ENCODE measurements around the gene CLPTM1L.
"Not testable (repeated sequence)": the region's sequence is repeated elsewhere in the genome, so short reads cannot be mapped to it uniquely, and the experiment has no call there.

The CLPTM1L gene

DNA sequence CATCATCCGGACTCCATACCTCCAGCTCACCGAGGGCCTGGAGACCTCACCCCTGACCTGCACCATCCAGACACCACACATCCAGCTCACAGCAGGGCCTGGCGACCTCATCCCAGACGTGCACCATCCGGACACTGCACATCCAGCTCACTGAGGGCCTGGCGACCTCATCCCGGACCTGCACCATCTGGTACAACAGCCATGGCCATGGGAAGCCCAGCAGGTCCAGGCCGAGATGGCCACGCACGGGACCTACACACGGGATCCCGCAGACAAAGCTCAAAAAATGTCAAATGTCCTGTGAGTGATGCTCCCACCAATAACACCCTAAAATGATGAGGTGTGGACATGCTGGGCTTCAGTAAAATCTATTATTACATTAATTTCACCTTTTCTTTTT lies 59.8 kb downstream of the CLPTM1L start:
- DNase-seq, result no peak

DNA sequence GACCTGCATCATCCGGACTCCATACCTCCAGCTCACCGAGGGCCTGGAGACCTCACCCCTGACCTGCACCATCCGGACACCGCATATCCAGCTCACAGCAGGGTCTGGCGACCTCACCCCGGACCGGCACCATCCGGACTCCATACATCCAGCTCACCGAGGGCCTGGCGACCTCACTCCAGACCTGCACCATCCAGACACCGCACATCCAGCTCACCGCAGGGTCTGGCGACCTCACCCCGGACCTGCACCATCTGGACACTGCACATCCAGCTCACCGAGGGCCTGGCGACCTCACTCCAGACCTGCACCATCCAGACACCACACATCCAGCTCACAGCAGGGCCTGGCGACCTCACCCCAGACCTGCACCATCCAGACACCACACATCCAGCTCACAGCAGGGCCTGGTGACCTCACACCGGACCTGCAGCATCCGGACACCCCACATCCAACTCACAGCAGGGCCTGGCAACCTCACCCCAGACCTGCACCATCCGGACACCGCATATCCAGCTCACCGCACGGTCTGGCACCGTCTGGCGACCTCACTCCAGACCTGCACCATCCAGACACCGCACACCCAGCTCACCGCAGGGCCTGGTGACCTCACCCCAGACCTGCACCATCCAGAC lies 60.4 kb downstream of the CLPTM1L start:
- DNase-seq, result not testable (repeated sequence)

DNA sequence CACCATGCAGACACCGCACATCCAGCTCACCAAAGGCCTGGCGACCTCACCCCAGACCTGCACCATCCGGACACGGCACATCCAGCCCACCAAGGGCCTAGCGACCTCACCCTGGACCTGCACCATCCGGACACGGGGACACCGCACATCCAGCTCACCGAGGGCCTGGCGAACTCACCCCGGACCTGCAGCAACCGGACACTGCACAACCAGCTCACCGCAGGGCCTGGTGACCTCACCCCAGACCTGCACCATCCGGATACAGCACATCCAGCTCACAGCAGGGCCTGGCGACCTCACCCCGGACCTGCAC lies 61.2 kb downstream of the CLPTM1L start:
- not testable (repeated sequence) for DNase-seq

DNA sequence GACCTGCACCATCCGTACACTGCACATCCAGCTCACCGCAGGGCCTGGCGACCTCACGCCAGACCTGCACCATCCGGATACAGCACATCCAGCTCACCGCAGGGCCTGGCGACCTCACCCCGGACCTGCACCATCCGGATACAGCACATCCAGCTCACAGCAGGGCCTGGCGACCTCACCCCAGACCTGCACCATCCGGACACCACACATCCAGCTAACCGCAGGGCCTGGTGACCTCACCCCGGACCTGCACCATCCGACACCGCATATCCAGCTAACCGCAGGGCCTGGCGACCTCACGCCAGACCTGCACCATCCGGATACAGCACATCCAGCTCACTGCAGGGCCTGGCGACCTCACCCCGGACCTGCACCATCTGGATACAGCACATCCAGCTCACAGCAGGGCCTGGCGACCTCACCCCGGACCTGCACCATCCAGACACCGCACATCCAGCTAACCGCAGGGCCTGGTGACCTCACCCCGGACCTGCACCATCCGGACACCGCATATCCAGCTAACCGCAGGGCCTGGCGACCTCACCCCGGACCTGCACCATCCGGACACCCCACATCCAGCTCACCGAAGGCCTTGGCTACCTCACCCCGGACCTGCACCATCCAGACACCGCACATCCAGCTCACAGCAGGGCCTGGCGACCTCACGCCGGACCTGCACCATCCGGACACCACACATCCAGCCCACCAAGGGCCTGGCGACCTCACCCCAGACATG lies 61.7 kb downstream of the CLPTM1L start:
- not testable (repeated sequence) for DNase-seq

DNA sequence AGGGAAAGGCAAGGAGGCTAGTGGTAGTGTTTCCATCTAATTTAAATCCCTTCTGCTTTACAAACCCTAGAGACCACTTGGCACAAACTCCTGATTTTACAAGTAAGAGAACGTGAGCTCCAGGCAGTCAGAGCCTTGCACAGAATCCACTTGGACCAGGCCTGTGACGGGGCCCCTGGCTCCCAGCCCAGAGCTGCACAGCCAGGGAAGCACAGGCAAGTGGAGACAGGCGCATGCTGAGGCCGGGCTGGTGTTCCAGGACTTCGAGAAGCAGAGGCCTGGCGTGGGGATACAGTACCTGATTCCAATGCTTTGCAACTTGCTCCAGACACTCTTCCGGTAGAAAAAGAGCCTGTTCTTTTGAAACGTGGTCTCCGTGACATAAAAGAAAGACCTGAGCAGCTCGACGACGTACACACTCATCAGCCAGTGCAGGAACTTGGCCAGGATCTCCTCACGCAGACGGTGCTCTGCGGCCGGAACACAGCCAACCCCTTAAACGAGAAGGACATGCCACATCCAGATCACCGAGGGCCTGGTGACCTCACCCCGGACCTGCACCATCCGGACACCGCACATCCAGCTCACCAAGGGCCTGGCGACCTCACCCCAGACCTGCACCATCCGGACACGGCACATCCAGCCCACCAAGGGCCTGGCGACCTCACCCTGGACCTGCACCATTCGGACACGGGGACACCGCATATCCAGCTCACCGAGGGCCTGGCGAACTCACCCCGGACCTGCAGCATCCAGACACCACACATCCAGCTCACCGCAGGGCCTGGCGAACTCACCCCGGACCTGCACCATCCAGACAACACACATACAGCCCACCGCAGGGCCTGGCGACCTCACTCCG lies 62.5 kb downstream of the CLPTM1L start:
- no peak for DNase-seq

DNA sequence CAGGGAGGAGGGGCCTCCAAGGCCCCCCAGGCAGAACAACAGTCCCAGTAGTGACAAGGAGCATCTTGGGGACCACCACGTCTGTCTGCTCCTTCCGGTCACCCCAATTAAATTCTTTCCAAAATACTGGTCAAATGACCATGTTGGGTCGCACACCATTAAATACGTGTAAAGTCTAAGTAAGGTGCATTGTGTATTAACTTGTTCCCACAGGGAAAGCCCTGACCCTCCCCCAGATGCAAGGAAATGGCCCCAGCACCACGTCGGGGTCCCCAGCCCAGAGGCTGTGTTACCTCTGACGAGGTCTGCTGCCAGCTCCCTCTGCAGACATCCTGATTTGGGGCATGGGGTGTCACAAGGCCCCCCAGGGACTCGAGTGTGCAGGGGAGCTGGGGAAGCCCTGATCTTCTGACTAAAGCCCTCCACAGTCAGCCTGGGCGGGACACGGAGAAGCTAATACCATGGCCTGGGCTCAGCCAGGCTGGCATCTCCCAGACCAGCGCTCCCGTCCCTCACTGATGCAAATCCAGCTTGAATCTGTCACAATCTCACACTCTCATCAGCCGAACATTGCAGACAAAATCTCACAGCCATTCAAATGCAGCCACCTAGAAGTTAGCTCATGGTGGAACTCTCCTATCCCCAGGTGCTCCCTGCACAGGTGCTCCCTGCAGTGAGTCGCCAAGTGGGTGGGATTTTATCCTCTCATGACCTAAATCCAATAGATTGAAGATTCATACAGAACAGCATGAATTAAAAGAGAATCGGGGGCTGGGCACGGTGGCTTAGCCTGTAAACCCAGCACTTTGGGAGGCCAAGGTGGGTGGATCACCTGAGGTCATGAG lies 63.6 kb downstream of the CLPTM1L start:
- DNase-seq, result no peak

DNA sequence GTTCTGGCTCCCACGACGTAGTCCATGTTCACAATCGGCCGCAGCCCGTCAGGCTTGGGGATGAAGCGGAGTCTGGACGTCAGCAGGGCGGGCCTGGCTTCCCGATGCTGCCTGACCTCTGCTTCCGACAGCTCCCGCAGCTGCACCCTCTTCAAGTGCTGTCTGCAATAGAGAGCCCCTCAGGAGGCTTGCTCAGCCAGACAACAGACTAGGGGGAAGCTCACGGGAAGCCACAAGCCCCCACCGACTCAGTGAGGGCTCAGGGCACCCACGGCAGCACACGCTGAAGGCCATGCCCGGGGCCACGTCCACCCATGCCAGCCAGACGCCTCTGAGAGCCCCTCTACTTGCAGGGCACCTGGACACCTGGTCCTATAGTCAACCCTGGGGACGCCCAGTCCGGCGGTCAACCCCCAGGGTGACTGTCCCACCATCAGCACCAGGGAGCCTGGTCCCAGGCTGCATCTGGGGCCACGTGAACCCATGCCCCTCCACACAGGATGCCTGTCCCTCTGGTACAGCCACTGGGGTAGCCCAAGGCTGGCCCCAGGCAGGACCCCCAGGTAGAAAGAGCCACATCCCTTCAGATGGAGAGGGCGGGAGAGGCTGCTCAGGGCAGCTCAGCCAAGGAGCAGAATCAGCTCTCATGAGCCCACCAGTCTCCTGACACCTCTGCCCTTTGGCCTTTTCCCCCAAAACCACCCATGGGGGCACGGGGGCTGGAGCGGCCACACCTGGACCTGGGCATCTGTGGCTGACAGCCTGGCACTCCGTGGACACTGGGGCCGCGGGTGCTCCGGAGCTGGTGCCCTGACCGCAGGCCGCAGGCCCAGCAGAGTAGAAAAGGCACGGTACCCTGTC lies 64.5 kb downstream of the CLPTM1L start:
- no peak for DNase-seq

DNA sequence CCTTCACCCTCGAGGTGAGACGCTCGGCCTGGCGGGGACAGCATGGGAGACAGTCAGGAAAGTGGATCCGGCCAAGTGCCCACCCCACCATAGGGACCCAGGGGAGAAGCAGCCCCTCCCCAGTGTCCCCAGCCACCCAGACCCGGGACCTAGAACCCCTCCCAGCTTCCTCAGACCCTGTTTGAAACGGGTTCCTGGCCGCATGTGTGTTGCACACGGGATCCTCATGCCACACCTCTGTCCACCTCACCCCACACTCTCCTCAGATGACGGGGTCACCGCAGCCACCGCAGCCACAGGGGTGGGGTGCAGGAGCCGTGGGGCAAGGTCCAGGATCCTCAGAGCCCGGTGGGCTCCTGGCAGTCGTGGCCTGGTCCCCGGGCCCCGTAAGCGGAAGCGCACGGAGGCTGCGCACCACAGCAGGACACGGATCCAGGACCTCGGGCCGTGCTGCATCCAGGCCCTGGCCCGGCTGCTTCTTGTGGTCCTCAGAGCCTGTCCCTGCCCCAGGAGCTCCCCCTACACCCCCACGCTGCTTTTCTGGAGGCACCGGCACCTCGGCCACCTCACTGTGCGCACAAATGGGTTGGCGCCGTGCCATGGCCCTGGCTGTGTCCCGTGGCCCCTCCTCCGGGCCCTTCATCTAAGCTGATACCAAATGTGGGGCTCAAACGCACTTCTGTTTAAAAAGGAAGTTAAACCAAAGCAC lies 65.3 kb downstream of the CLPTM1L start:
- no peak for DNase-seq

DNA sequence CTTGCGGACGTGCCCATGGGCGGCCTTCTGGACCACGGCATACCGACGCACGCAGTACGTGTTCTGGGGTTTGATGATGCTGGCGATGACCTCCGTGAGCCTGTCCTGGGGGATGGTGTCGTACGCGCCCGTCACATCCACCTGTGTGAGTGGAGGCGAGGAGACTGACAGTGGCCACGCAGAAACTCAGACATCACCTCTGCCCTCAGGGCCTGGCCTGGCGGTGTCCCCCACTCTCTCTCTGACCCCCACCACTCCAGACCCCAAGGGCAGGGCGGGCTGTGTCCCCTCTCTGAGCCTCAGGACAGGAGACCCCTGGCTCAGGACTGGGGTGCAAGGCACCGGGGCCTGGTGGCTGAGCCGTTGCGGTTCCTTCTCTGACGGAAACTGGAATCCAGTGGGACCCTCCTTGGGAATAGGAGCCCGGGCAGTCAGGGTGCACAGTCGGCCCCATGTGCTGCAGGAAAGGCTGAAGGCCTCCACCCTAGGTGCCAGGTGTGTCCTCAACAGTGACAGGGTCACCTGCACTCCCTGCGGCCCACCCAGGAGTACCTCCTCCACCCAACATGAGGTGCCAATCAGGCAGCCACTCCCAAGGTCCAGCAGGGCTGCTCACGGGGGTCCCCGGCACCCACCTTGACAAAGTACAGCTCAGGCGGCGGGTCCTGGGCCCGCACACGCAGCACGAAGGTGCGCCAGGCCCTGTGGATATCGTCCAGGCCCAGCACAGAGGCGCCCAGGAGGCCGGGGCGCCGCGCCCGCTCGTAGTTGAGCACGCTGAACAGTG lies 66.0 kb downstream of the CLPTM1L start:
- no peak for DNase-seq

DNA sequence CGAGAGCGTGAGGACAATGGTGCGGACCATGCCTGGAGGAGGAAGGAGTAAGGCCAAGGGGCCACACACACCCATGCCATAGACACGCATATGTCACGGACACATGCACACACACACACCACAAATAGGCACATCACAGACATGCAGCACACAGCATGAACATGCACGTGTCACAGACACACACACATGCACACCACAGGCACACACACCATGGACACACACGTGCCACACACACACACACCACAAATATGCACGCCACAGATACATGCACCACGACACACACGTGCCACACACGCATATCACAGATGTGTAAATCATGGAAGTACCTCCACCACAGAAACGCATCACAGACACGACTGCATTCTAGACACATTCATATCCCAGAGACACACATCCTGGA lies 66.7 kb downstream of the CLPTM1L start:
- no peak for DNase-seq

DNA sequence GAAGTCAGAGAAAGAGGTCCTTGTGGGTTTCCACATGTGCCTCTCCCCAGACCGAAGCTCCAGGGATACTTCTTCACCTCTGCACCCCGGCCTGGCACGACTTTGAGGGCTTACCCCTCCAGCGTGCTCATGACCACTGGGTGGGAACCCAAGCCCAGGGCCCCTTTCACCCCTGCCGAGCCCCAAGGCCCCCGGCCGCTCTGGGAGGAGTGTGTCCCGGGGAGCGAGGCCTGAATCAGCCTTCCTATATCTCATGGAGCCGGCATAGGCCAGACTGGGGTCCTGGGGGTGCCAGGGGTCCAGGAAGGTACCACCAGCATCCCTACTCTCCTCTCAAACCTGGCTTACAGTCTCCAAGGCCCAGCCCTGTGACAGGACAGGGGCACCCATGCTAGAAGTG lies 67.1 kb downstream of the CLPTM1L start:
- DNase-seq, result no peak

DNA sequence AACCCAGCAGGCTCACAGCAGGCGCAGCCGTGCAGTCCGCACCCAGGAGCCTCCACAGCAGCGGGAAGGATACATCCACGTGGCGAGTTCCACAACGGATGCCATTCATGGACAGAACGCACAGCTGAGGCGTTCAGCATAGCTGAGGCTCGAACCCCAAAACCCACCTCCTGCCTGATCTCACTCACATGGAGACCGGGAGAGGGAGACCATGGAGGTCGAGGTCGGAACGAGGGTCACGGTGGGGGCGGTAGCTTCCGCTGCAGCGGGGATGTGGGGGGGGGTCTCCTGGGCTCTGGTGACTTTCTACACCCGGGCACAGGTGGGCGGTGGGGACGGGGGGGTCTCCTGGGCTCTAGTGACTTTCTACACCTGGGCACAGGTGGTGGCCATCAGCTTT lies 67.6 kb downstream of the CLPTM1L start:
- DNase-seq, result no peak

DNA sequence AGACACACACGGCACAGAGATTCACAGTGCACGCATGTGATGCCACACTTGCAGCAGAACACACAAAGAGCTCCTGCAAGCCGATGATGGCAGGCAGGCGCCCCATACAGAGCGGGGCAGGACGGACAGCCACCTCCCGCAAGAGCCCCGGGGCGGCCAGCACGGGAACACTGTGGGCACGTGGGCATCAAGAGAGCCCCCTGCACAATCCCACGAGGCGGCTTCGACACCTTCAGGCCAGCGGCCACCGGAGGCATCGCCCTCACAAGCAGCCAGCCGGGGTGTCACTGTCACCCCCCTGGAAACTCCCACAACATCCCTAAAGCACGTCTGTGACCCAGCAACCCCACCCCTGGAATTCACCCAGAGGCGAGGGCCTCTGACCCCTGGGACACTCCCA lies 68.0 kb downstream of the CLPTM1L start:
- no peak for DNase-seq

DNA sequence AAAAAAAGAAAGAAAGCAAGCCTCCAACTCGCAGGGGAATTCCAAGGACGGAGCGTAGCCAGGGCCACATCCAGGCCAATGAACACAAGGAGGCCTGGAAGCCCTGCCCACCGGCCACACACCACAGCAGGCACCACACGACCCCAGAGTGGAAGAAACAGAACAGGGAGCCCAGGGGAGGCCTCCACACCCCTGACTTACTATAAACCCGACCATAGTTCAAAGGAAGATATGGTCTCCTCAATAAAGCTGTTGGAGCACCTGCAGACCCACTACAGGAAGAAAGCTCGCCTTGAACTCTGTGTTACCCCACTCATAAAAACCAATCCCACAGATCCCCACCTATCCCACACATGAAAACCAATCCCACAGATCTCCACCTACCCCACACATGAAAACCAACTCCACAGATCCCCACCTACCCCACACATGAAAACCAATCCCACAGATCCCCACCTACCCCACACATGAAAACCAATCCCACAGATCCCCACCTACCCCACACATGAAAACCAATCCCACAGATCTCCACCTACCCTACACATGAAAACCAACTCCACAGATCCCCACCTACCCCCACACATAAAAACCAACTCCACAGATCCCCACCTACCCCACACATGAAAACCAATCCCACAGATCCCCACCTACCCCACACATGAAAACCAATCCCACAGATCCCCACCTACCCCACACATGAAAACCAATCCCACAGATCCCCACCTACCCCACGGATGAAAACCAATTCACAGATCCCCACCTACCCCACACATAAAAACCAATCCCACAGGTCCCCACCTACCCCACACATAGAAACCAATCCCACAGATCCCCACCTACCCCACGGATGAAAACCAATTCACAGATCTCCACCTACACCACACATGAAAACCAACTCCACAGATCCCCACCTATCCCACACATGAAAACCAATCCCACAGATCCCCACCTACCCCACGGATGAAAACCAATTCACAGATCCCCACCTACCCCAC lies 69.2 kb downstream of the CLPTM1L start:
- DNase-seq, result not testable (repeated sequence)

DNA sequence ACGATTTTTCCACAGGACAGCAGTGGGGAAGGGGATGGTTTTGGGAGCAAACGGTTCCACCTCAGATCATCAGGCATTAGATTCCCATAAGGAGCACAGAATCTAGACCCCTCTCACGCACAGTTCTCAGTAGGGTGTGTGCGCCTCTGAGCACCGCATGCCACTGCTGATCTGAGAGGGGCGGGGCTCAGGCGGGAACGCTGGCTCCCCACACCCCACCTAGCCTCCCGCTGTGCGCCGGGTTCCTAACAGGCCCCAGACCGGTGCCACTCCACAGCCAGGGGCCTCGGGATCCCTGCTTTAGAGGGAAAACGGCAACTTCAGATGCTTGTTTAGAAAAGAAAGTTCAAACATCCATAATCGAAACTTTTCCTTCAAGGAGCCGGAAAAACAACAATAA lies 70.4 kb downstream of the CLPTM1L start:
- DNase-seq, result no peak

DNA sequence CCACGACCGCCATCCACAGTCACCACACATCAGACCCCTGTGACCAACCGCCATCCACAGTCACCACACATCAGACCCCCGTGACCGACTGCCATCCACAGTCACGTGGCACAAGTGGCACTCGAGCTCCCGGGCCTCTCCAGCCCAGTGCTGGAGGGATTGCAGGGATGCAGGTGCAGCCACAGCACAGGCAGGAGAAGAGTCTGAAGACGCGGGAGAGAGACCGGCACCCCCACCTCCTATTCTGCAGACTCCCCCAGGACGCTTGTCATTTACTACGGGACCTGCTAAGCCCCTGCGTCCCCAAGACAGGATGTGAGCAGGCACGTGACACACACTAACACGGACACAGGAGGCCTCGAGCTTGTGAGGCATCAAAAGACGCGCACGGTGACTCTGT lies 71.2 kb downstream of the CLPTM1L start:
- no peak for DNase-seq

DNA sequence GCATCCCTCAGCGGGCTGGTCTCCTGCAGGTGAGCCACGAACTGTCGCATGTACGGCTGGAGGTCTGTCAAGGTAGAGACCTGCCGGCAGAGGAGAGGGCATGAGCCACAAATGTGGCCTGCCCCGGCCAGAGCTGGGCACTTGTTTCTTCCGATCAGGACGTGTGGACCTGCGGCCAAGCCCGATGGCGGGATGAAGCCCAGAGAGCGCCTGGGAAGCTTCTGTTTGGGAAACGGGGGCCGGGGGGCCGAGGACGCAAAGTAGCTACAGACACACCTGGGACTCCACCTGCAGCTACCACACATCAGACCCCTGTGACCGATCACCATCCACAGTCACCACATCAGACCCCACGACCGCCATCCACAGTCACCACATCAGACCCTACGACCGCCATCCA lies 72.7 kb downstream of the CLPTM1L start:
- DNase-seq, result no peak

DNA sequence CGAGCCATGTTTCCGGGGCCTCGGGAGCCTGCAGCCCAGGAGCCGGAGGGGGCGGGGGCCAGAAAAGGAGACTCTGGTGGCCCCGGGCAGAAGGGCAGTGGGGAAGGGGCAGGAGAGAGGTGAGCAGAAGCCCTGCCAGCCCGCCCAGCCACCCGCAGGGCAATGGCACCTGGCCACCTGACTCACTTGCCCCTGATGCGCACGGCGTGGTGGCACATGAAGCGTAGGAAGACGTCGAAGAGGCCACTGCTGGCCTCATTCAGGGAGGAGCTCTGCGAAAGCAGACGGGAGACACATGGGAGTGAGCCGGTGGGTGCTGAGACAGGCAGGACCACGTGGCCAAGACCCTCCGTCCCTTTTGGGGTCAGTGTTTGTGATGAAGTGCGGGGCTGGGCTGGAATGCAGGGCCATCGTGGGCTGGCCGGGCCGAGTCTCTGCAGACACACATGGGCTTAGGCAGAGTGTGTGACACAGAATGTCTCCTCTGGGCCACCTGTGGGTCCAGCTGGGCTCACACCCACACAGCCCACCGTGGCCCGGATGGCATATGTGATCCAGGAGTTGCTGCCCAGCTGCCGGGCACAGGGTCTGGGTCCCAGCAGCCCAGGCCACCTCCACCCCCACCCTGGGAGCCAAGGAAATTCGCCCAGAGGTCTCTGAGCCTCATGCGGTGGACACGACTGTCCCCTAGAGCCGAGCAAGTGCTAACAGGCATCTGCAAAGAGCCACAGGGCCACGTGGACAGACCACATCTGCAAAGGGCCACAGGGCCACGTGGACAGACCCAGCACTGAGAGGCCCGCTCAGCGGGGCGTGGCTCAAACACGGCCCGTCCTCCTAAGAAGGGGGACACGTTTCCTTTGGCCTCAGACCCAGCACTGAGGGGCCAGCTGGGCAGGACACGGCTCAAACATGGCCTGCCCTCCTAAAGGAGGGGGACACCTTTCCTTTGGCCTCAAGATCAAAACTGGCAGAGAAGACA lies 73.7 kb downstream of the CLPTM1L start:
- no peak for DNase-seq

Measured in NCI-H526 treated with DMSO at 0.1 percent for 48 hours (cell line).